ENCODE measurements around the gene KRTAP17-1.
"Not testable (repeated sequence)": the region's sequence is repeated elsewhere in the genome, so short reads cannot be mapped to it uniquely, and the experiment has no call there.

The KRTAP17-1 gene, protein sequence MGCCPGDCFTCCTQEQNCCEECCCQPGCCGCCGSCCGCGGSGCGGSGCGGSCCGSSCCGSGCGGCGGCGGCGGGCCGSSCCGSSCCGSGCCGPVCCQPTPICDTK

DNA sequence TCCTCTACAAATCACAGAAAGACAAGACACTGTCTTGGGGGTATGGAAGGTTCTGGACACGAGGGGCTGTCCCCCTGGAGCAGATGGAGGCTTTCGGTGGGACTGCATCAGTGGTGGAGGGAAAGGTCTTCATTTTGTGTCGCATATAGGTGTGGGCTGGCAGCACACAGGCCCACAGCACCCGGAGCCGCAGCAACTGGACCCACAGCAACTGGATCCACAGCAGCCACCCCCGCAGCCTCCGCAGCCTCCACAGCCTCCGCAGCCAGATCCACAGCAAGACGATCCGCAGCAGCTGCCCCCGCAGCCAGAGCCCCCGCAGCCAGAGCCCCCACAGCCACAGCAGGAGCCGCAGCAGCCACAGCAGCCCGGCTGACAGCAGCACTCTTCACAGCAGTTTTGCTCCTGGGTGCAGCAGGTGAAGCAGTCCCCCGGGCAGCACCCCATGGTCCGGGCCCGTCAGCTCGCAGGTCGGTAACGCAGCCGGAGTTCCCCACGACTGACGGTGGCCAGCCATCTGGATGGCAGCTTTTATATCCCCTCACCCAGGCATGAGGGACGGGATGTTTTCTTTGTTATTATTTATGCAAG is at the start of gene KRTAP17-1:
KRTAP17-1 (minus strand) TSS at position 507 of the 591 bp plus-strand sequence; CDS start at position 447, 60 bp downstream.
- DNase-seq: no peak

DNA sequence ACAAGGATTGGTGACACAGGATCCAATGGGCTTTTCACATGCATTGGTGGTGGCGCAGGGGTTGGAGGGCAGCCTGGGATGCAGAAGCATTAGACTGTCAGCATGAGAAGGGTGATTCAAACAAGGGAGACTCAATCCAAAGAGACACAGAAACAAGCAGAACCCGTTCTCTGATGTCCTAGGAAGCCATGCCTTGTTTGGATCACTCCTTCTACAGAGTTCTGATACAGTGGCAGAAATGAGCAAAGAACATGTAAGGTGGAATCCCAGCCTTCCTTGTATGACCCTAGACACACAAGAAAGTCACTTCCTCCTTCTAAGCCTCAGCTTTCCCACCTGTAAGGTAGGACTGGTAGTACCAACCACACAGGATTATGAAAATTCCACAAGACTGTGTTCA is 48.4 kb upstream of the KRTAP17-1 start:
- DNase-seq: no peak

DNA sequence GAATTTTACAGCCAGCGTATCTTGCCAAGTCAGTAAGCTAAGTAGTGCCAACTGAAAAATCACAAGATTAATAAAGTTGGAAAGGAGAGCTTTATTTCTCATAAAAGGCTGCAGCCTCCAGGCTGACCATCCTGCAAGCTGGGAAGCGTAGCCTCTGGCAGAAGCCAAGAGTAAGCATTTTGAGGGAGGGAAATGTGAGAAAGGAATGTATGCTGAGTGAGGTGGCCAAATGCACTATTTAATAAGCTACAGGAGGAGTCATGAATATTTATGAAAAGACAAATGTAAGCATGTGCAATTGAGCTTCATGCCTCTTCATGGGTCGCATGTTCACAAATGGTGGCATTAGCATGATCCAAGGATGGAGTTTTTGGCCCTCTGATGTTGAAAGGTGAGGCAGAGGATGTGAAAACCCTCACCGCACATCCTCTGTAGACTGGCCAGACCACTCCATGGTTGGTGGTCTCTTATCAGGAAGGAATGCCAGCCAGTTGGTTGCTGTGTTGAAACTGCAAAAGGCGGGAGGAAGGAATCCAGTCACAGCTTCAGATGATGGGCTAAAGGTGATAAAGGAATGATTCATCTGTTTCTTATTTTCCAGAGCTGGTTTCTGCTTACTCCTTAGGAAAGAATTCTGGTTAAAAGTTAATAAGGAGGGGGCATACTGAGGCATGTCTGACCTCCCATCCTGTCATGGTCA is 44.9 kb upstream of the KRTAP17-1 start:
- DNase-seq: no peak

DNA sequence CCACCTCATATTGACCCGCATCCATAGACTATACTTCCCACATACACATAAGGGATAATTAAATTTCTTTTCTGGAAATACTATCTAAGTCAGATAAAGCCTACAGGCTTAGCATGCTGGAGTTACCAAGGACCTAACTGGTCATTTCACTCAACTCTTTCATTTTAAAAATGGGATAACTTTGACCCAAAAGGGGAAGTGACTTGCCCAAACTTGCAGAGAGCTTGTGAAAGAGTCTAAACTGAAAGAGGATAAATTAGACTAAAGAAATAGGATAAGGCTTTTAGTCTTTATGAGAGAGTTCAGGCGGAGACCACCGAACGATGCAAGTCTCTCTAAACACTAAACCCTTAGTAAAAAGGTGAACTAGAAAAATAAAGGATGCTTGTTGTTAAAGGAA is 39.0 kb upstream of the KRTAP17-1 start:
- DNase-seq: no peak

DNA sequence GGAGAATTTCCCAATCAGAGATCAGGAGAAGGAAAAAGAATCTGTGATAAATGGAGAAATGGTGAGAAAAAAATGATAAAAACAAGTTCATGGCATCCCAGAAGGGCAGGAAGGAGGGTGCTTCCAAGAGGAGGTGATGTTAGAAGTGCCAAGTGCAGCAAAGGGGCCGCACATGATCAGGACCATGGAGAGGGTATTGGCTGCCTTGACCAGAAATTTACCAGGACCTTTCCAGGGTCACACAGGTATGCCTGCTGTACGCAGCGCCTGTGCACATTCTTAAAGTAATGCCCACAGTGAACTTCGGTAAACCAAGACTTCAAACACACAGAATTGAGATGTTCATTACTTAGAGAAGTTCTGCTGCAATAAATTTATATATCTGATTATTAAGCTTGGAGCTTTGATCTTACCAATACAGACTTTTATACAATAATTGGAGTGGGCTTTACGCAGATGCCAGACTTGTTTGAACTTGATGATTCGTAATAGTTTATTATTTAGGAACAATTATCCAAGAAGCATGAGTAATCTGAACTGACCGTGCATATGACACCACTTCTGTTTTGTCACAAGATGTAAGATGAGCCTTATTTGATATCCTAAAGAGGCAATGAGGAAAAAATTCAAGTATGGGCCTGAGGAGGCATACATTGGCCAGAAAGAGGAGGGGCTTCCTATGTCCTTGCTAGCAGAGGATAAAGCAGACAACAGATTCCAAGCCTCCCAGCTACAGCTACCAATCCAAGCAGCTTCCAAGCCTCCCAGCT is 37.3 kb upstream of the KRTAP17-1 start:
- DNase-seq: no peak

DNA sequence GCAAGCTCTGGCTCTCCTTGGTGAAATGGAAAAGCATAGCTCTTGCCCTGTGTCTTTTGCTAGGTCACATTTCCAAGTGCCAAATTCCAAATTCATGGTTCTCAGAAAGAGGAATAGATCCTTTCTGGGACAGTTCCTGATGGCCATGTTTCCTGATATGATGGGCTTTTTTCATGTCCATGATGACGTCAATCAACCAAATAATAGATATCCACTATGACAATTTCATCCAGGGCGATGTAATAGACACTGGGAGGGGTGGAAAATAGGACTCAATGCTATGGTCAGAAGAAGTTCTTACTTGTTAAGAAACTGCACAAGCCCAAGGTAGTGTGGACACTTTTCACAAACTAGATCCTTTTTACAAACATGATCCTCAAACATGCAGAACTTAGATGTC is 35.7 kb upstream of the KRTAP17-1 start:
- no peak for DNase-seq

DNA sequence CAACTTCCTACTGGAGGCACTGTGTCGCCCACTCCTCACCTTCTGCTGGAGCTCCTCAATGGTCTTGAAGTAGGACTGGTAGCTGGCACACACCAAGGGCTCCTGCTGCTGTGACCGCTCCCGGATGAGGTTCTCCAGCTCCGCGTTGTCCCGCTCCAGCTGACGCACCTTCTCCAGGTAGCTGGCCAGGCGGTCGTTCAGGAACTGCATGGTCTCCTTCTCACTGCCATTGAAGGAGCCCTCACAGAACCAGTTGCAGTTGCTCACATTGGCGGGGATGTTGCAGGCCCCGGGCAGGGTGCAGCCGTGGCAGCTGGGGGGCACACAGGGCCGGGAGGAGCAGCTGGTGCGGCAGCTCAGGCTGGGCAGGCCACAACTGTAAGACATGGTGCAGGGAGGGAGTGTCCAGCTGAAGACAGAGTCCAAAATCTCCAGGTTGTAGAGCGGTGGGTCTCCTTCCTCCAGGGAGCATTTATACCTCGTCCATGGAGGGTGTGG is 34.9 kb upstream of the KRTAP17-1 start, which contains the start of gene KRT33A:
KRT33A (minus strand) TSS at position 448 of the 498 bp plus-strand sequence; CDS start at position 387, 61 bp downstream.
- not testable (repeated sequence) for DNase-seq

DNA sequence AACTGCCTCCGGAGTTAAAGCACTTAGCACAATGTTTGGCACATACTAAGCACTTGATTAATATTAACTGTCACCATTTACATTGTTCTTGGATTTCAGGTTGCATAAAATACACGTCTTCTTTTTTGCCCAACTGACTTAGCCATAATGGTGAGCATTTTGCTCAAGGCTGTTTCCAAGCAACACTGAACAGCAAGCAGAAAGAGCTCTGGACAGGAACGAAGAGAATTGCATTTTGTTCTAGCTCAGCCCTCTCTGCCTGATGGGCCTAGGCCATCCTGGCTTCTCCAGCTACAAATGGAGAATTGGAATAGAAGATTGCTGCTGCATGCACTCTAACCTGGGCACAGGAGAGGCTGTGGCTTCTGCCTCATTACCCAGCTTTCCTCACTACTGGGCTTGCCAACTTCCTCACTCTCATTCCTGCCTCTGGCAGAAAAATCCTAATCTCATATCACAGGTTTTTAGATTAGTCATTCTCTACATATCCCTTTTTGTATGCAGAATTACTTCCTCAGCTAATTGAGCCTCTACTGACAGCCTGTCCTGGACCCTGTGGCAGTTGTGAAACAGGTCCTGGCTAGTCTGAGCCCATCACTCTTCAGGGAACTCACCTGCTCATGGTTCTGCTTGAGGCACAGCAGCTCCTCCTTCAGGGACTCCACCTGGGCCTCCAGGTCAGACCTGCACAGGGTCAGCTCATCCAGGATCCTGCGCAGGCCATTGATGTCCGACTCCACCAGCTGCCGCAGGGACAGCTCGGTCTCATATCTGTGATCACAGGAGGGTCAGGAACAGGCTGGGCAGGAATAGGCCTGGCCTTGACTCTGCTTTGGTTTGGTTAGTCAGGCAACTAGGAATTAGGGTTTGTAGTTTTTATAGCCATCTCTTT is 32.6 kb upstream of the KRTAP17-1 start:
- no peak for DNase-seq

DNA sequence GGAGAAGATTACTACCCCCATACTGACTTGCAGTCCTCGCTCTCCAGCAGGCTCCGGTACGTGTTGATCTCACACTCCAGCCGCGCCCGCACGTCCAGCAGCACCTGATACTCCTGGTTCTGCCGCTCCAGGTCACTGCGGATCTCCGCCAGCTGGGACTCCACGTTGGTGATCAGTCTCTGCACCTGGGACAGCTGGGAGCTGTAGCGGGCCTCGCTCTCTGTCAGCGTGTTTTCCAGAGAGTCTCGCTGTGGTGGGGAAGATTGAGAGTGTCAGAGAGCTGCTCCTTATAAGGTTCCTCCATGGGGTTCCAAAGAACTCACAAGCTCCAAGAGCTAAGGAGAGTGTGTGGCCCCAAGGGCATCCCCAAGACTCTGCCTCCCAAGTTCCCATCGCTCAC is 30.9 kb upstream of the KRTAP17-1 start:
- DNase-seq: not testable (repeated sequence)

DNA sequence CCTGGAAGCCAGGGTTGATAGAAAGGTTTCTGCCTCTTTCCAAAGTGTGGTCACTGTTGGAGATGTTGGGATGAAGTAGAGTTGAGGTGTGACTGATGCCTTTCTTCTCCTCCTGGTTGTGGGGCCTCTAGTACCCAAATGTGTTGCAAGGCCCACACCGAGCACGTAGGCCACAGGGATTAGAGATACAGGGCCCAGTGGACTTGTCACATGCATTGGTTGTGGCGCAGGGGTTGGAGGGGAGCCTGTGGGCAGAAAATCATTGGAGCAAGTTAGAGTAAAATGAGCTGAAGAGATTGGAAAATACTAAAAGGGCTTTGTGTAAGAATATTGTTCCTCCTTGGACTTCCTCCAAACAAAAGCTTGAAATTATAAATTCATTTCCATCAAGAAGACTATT is 30.5 kb upstream of the KRTAP17-1 start:
- DNase-seq: no peak

DNA sequence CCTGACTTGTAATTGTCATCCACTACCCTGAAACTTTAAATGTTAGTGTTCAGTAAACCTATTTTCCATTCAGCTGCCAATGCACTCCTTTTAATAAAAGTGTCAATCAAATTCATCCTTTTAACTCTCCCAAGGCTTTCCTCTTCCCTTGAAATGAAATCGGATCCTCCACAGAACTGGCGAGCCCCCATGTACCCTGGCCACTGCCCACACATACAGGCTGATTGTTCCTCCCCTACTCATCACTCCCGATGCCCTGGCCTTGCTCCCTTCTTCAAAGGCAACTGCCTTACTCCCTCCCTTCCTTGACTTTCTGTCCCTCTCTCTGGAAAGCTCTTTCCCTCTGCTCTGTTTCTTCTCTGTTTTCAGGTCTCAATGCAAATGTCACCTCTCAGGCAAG is 27.5 kb upstream of the KRTAP17-1 start:
- no peak for DNase-seq

DNA sequence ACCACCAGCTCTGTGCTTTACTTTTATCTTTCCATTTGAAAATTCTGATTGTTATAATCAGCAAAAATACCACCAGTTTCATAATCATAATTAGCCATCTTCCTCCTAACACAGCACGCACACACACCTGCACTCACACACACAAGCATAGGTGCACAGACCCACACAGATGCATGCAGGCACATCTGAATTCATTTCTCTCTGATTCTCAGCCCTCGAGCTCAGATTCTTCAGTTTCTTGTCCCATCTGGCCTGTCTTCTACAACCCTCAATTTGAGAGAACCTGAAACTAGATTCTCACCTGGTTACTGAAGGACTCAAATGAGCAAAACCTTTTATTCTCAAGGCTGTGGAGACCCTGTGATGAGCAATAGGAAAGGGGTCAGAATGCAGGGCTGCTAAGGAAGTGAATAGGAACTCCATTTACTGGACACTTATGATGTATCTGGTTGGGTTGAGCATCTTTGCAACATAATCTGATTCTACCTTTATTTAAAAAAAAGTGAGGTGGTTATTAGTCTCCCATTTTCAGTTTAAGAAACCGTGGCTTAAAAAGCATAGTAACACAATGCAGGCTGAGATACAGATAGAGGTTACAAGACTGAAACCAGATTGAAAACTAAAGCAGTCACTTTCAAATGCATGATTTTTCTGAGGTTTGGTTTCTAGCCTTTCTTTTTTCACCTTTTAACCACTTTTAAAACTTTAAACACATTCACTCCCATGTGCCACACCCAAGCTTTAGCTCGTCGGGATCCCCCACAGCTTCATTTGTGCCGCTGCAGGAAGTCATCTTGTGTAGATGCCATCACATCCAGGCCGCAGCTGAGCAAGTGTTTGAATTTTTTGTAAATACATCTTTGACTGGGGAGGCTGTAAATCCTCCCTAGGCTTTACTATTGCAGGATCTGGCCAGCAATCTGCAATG is 25.7 kb upstream of the KRTAP17-1 start:
- no peak for DNase-seq

DNA sequence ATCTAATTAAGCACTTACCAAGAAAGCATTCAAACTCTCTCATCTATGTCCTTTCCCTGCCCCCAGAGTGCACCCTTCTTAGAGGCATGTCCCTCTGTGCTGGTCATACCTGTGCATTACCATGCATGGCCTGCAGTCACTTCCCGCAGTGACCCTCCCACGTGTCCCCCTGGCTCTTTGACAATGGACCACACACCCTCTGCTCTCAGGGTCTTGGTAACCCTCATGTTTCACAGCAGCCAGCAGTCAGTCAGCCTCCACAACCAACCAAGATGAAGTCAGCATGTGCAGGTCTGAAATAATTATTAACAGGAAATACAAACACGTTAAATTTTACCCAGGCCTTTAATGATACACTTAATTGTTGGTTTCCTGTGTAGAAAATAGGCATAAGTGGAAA is 25.0 kb upstream of the KRTAP17-1 start:
- DNase-seq: no peak

DNA sequence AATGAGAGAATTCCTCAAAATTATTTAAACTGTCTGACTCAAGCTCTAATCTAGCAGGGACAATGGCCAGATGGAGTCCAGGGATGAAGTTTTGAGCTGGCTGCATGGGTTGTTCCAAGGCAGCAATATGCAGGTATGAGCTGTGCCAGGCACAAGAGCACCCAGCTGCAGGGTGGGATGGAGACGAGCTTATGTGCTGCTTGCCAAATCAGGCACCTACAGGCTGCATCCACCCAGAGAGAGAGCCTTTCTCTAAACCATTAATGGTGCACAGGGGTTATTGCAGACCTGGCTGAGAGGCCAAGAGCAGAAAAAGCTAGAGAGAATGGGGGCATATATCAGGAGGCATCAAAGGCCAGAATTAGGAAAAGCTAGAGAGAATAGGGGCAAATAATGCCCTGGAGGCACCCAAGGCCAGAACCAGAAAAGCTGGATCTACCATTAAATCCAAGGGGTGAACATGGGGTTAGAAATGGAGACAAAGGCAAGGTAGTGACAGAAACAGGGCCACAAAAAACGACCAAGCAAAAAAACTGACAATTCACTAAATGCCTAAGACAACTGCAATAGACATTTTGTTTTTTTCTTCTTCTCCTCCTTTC is 24.2 kb upstream of the KRTAP17-1 start:
- DNase-seq: no peak

DNA sequence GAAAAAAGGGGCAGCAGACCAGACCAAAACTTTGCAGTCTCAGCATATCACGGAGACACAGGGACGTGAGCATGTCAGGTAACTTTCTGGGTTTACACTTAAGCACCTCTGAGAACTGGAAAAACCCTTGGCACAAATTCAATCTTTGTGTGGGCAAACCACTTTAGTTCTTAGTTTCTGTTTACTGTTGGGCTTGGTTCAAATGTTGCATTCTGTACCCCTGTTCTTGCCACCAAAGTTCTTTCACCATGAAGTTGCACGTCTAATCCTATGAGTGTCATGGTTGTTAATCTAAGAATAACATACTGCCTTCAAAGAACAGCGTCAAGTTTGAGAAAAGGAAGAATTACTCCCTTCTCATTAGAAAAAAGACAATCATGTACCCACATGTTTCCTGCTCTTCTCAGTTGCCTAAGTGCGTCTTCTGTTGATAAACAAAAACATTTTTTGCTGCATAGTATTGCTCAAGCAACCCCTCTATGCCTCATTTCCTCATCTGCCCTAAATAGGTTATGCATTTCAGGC is 23.5 kb upstream of the KRTAP17-1 start:
- no peak for DNase-seq

DNA sequence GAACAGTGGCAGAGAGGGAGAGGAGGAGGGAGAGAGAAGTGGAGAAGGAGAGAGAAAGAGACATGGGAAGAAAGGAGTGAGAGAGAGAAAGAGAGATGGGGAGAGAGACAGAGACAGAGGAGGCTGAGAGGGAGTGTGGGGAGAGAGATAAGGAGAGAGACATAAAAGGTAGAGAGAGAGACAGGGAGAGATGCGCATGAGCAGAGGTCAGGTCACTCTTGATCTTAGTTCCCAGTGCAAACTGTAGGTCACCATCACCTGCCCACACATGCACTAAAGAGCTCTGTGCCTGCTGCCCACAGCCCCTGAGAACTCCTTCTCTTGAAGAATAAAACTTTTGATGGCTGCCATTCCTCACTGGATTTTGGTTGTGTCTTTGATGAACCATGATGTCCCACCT is 20.2 kb upstream of the KRTAP17-1 start:
- no peak for DNase-seq

DNA sequence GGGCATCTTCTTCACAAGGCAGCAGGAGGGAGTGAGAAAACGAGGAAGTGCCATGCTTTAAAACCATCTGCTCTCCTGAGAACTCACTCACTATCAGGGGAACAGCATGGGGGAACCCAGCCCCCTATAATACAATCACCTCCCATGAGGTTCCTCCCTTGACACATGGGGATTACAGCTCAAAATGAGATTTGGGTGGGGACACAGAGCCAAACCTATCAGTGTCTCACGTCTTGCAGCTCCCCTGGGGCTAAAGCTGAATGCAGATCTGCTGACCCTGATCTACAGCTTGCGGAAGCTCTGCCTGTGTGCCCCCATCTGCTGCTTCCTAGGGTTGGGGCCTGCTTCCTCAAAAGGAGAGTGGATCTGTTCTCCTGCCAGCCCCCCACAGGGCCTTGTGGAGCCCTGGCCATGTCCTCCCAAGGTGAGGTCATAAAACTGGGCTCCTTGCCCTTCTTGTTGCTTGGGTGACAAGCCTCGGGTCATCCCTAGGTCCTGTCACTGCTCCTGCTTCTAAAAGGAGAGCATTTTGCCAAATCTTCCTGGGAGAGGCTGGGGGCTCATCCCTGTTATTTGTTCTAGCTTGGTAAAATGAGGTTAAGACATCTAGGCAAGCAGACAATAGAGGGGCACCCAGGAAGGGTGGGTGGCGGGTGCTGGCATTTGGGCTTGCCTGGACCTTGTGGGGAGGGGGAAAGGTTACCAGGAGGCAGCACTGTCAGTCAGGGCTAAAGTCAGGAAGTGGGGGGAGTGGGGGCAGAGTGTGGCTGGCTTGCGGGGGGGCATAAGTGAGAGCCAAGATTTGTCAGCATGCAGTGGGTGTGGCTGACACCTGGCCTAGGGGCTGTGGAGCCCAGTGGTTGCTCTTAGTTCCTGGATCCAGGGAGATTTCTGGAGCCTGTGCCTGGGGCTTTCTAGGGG is 19.1 kb upstream of the KRTAP17-1 start:
- no peak for DNase-seq

DNA sequence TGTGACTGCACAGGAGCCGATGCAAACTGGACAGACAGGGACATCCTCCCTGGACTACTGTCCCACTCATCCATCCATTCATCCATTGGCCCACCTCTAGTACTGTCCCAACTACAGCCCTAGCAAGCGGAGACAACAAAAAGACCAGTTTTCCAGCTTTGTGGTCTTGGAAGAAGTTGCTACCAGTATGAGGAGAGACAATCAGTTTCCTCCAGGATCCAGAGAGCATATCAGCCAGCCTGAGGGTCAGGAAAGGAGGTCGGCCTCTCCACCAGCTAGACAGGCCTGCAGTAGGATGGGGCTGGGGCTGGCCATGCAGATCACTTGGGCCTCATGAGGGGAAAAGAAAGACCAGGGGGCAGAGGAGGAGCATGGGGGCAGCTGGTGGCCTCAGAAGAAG is 18.3 kb upstream of the KRTAP17-1 start:
- DNase-seq: no peak

DNA sequence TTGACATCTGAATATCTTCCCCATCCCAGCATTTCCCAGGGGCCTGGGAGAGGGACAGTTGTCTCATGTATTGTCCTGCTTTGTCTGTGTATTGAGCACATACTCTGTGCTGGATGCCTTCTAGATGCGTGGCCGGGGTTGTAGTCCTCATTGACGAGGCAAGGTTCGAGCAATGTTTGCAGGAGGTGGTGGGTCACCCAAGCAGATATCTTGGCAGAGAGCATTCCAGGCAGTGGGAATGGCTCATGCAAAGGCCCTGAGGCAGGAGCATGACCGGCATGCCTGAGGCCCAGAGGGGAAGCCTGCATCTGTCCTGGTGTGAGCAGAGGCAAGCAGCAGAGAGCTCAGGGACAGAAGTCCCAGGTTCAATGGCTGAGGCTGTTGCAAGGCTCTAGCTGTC is 17.6 kb upstream of the KRTAP17-1 start:
- no peak for DNase-seq

Data from NCI-H446 treated with DMSO at 0.1 percent for 48 hours (cell line).